ENCODE results near the gene SLC38A4. TPM values are rescaled to one million over a fixed set of nuclear protein-coding genes. Genes with fewer than 3 reads are reported as not detected.

SLC38A4 gene
- total and polyA plus RNA-seq, 2 donors from 2014 or later, result 0.66 to 7.4 TPM

GRCh38 chr12:46775796-46776195 lies 50.0 kb downstream of the SLC38A4 start:
- H3K27me3 ChIP-seq (ENCODE audit: control insufficient read depth, insufficient read depth, low read length), result no peaks in the 10 kb centered on the region
- H3K27ac ChIP-seq (ENCODE audit: low read depth in 2 of 2, low read length in 2 of 2), result no peak overlapping the region
- no peak overlapping the region for H3K9ac ChIP-seq (ENCODE audit: low read length in 3 of 3)
- no peak overlapping the region for H3K4me3 ChIP-seq (ENCODE audit: low read length in 3 of 3)
- no peaks in the 10 kb centered on the region for H3K36me3 ChIP-seq (ENCODE audit: control insufficient read depth in 2 of 3, insufficient read depth in 3 of 3, low read length in 3 of 3)
- intact Hi-C loops (cut with DNase I), result no loop called here
- no peak for DNase-seq
- FAIRE-seq, result no peak
- H3K4me1 ChIP-seq (ENCODE audit: control insufficient read depth in 2 of 3, insufficient read depth in 2 of 3, low read depth in 1 of 3, low read length in 3 of 3), result no peaks in the 10 kb centered on the region
- TF ChIP-seq CTCF (IDR thresholded peaks at IDR 0.05; ENCODE audit: borderline replicate concordance, extremely low read depth, insufficient read depth), result no peak
- H3K9me3 ChIP-seq (ENCODE audit: control insufficient read depth in 2 of 3, insufficient read depth in 1 of 3, low read length in 3 of 3), result no peaks in the 10 kb centered on the region

- intact Hi-C loops (cut with DNase I), result no loop called here
- DNase-seq (no peak), FAIRE-seq (no peak)
- H3K9me3 ChIP-seq (ENCODE audit: control insufficient read depth in 2 of 3, insufficient read depth in 1 of 3, low read length in 3 of 3), result no peaks in the 10 kb centered on the region
- no peak for TF ChIP-seq CTCF (IDR thresholded peaks at IDR 0.05; ENCODE audit: borderline replicate concordance, extremely low read depth, insufficient read depth)
- no peaks in the 10 kb centered on the region for H3K36me3 ChIP-seq (ENCODE audit: control insufficient read depth in 2 of 3, insufficient read depth in 3 of 3, low read length in 3 of 3)
- H3K9ac ChIP-seq (ENCODE audit: low read length in 3 of 3), result no peak overlapping the region
- H3K27me3 ChIP-seq (ENCODE audit: control insufficient read depth, insufficient read depth, low read length), result no peaks in the 10 kb centered on the region
- no peak overlapping the region for H3K4me3 ChIP-seq (ENCODE audit: low read length in 3 of 3)
- H3K27ac ChIP-seq (ENCODE audit: low read depth in 2 of 2, low read length in 2 of 2), result no peak overlapping the region
- H3K4me1 ChIP-seq (ENCODE audit: control insufficient read depth in 2 of 3, insufficient read depth in 2 of 3, low read depth in 1 of 3, low read length in 3 of 3), result peaks cover 0 to 2% (median 0%) of the 10 kb centered on the region in 3 donors
These were observed 51.5 kb downstream of the SLC38A4 start for GRCh38 chr12:46774322-46774633.

- Histone ChIP-seq H3K4me1 (ENCODE audit: control insufficient read depth in 2 of 3, insufficient read depth in 2 of 3, low read depth in 1 of 3, low read length in 3 of 3) (peaks cover 0 to 2% (median 0%) of the 10 kb centered on the region in 3 donors), H3K9ac (ENCODE audit: low read length in 3 of 3) (no peak overlapping the region), H3K4me3 (ENCODE audit: low read length in 3 of 3) (no peak overlapping the region), H3K36me3 (ENCODE audit: control insufficient read depth in 2 of 3, insufficient read depth in 3 of 3, low read length in 3 of 3) (no peaks in the 10 kb centered on the region), H3K27me3 (ENCODE audit: control insufficient read depth, insufficient read depth, low read length) (no peaks in the 10 kb centered on the region), H3K27ac (ENCODE audit: low read depth in 2 of 2, low read length in 2 of 2) (no peak overlapping the region), H3K9me3 (ENCODE audit: control insufficient read depth in 2 of 3, insufficient read depth in 1 of 3, low read length in 3 of 3) (no peaks in the 10 kb centered on the region)
- intact Hi-C loops (cut with DNase I), result no loop called here
- no peak for FAIRE-seq
- no peak for TF ChIP-seq CTCF (IDR thresholded peaks at IDR 0.05; ENCODE audit: borderline replicate concordance, extremely low read depth, insufficient read depth)
- no peak for DNase-seq
These were observed 52.0 kb downstream of the SLC38A4 start for GRCh38 chr12:46773586-46774321.

All from kidney (tissue), 14 donors.